Panc1 (cell line): Measurements from ENCODE around the gene PPARG.

ENCODE experiments used
- POLR2AphosphoS5 ChIP-seq: IDR thresholded peaks from 2 replicates; pipeline ENCODE4 v1.6.1; 2012; ENCODE audit warnings: mild to moderate bottlenecking, low read depth, low read length, moderate library complexity
- SIN3A ChIP-seq: IDR thresholded peaks from 2 replicates; pipeline ENCODE4 v1.6.1; 2012; ENCODE audit warnings: low read depth, mild to moderate bottlenecking, low read length, moderate library complexity, borderline replicate concordance; ENCODE audit not compliant: insufficient read depth
- TCF7L2 ChIP-seq: IDR thresholded peaks from 2 replicates; pipeline ENCODE4 v1.6.1; 2011; ENCODE audit warnings: mild to moderate bottlenecking, low read depth, low read length, inconsistent platforms
- TF ChIP-seq, protein P1 (sequence below): fragments of 450-650 bp; IDR thresholded peaks from 2 replicates; pipeline ENCODE4 v1.5.1; 2017; ENCODE audit warnings: mild to moderate bottlenecking
- TF ChIP-seq, protein P2 (sequence below), 2 experiments: IDR thresholded peaks; 2 replicates each; pipeline ENCODE4 v1.6.1; 2011 to 2012; ENCODE audit warnings: low read depth in 2 of 2, control low read depth in 1 of 2, low read length in 1 of 2, mild to moderate bottlenecking in 1 of 2, moderate library complexity in 1 of 2; ENCODE audit not compliant: insufficient read depth in 1 of 2

GRCh38 chr3:12289524-12289923 is 654 bp downstream of the PPARG start:
- TF ChIP-seq, protein P1, sequence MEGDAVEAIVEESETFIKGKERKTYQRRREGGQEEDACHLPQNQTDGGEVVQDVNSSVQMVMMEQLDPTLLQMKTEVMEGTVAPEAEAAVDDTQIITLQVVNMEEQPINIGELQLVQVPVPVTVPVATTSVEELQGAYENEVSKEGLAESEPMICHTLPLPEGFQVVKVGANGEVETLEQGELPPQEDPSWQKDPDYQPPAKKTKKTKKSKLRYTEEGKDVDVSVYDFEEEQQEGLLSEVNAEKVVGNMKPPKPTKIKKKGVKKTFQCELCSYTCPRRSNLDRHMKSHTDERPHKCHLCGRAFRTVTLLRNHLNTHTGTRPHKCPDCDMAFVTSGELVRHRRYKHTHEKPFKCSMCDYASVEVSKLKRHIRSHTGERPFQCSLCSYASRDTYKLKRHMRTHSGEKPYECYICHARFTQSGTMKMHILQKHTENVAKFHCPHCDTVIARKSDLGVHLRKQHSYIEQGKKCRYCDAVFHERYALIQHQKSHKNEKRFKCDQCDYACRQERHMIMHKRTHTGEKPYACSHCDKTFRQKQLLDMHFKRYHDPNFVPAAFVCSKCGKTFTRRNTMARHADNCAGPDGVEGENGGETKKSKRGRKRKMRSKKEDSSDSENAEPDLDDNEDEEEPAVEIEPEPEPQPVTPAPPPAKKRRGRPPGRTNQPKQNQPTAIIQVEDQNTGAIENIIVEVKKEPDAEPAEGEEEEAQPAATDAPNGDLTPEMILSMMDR, result no peak
- TF ChIP-seq POLR2AphosphoS5 (no peak; the same call in 1 of the 2 replicates), TCF7L2 (no peak), SIN3A (no peak)
- TF ChIP-seq, protein P2, sequence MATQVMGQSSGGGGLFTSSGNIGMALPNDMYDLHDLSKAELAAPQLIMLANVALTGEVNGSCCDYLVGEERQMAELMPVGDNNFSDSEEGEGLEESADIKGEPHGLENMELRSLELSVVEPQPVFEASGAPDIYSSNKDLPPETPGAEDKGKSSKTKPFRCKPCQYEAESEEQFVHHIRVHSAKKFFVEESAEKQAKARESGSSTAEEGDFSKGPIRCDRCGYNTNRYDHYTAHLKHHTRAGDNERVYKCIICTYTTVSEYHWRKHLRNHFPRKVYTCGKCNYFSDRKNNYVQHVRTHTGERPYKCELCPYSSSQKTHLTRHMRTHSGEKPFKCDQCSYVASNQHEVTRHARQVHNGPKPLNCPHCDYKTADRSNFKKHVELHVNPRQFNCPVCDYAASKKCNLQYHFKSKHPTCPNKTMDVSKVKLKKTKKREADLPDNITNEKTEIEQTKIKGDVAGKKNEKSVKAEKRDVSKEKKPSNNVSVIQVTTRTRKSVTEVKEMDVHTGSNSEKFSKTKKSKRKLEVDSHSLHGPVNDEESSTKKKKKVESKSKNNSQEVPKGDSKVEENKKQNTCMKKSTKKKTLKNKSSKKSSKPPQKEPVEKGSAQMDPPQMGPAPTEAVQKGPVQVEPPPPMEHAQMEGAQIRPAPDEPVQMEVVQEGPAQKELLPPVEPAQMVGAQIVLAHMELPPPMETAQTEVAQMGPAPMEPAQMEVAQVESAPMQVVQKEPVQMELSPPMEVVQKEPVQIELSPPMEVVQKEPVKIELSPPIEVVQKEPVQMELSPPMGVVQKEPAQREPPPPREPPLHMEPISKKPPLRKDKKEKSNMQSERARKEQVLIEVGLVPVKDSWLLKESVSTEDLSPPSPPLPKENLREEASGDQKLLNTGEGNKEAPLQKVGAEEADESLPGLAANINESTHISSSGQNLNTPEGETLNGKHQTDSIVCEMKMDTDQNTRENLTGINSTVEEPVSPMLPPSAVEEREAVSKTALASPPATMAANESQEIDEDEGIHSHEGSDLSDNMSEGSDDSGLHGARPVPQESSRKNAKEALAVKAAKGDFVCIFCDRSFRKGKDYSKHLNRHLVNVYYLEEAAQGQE (IDR thresholded peaks at IDR 0.05; ENCODE audit: insufficient read depth in 1 of 2, low read depth in 2 of 2, low read length in 1 of 2), result no peak
